Right cardiac atrium (tissue), 5 donors: ENCODE data around the gene ZSWIM5. TPM values are rescaled to one million over a fixed set of nuclear protein-coding genes. Genes with fewer than 3 reads are reported as not detected.
"Not testable (repeated sequence)": the region's sequence is repeated elsewhere in the genome, so short reads cannot be mapped to it uniquely, and the experiment has no call there.

Source experiments
- ATAC-seq, 2 donors: fragments of 200-7000 bp; cut with Tn5 transposase; one replicate each; pipeline versions ENCODE4 v1.8.0 to v1.9.1; 2020; ENCODE audit warnings: moderate library complexity in 2 of 2, mild to moderate bottlenecking in 1 of 2
- DNase-seq, 3 donors: peaks; one replicate each; pipeline ENCODE4 v3.0.0-alpha.2; 2020
- H3K27ac ChIP-seq: one replicate; pipeline ENCODE4 v1.5.1; 2013; ENCODE audit warnings: mild to moderate bottlenecking, low read length, control low read depth, moderate library complexity
- H3K27me3 ChIP-seq: one replicate; pipeline ENCODE4 v1.6.1; 2013; ENCODE audit not compliant: control insufficient read depth, insufficient read depth
- H3K4me1 ChIP-seq: one replicate; pipeline ENCODE4 v1.6.1; 2013; ENCODE audit warnings: low read length; ENCODE audit not compliant: control insufficient read depth, insufficient read depth
- H3K4me3 ChIP-seq: one replicate; pipeline ENCODE4 v1.5.1; 2013; ENCODE audit warnings: low read length, control low read depth
- H3K9me3 ChIP-seq: one replicate; pipeline ENCODE4 v1.6.1; 2013; ENCODE audit warnings: low read length; ENCODE audit not compliant: control insufficient read depth
- WGBS: extraction: QIAGEN DNeasy Blood & Tissue Kit; methylation state at CpG from one replicate; pipeline ENCODE4 v1.1.7; 2013; 5-methylcytosine and 5-hydroxymethylcytosine counted together
- intact Hi-C, 4 donors: fragments of 100-400 bp; cut with DNase I; formaldehyde crosslinking; loops; one replicate each; pipeline versions ENCODE4 v1.11.0 to v1.14.0; 2022 to 2023
- polyA plus RNA-seq: library from polyadenylated mRNA; stranded (reverse); fragments of 200-250 nt; gene quantifications from one replicate; pipeline ENCODE4 v1.2.3, GENCODE V29; 2013
- total RNA-seq, 4 donors: library from RNA; stranded (reverse); fragmentation: NEBNext Ultra II Directional; extraction: Animal tissue kit (Norgen Biotek cat#: 25700); gene quantifications; one replicate each; pipeline ENCODE4 v1.2.1, GENCODE V29; 2021
- donor health status: healthy with polysubstance abuse.
- donor health status: DM: no; HTN: yes; CAD: no.
- donor health status: DM: no; HTN: no; CAD: no.
- donor health status: DM: no; HTN: yes; CAD: no; lungs with severe emphysema.
- donor health status: DM: yes; HTN: yes; CAD: no.

ZSWIM5 gene
- total and polyA plus RNA-seq, 5 donors: 0.68 to 2.2 (median 1.8) TPM

GRCh38 chr1:45106156-45106545 is 100.3 kb downstream of the ZSWIM5 start:
- H3K4me3 ChIP-seq, H3K27me3 ChIP-seq, H3K4me1 ChIP-seq, H3K9me3 ChIP-seq, ATAC-seq, H3K27ac ChIP-seq, intact Hi-C loops: not testable (repeated sequence)
- DNase-seq: peak in 1 of 3 donors; percentile 66
- 98% methylated on average over 31 of the region's 31 CpGs for WGBS

GRCh38 chr1:45105486-45106155 is 100.8 kb downstream of the ZSWIM5 start:
- H3K9me3 ChIP-seq, H3K27me3 ChIP-seq, intact Hi-C loops, ATAC-seq, H3K27ac ChIP-seq, H3K4me1 ChIP-seq, H3K4me3 ChIP-seq: not testable (repeated sequence)
- peak in 1 of 3 donors; percentile 64 for DNase-seq
- 97% methylated on average over 43 of the region's 43 CpGs for WGBS

DNA sequence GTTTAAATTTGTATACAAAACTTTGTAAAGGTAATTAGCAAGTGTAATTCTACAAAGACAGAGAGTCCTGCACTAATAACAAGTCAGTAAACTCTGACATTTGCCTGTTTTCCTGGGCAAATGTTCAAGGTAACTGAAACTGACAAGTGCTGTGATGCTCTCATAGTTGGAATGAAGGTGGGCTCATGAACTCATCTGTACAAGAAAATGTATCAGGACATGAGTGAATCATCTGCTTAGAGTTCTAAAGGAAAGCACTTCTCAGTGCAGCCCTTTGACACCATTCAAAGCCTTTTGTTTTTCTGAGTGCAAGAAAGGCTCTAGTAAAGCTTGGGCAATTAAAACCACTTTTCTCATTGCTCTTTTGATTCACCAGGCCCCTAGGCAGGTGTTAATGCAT is 102.9 kb downstream of the ZSWIM5 start:
- H3K4me1 ChIP-seq: no peaks in the 10 kb centered on the region
- no peaks in the 10 kb centered on the region for H3K9me3 ChIP-seq
- DNase-seq (no peak), ATAC-seq (no peak)
- no peak overlapping the region for H3K27ac ChIP-seq
- intact Hi-C loops: no loop called here
- no peaks in the 10 kb centered on the region for H3K27me3 ChIP-seq
- no peak overlapping the region for H3K4me3 ChIP-seq

DNA sequence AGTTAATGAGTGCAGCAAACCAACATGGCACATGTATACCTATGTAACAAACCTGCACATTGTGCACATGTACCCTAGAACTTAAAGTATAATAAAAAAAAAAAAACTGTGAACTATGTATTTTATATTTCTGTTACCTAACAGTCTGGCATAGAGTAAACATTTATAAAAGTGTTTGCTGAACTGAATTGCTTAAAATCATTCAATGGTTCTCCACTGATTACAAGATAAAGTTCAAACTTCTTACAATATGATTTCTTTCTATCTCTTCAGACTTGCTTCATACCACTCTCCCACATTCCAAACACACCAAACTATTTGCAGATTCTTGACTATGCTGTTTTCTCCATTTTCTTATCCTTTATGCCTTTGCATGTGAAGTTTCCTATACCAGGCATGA is 104.5 kb downstream of the ZSWIM5 start:
- Histone ChIP-seq H3K27me3 (no peaks in the 10 kb centered on the region), H3K4me1 (no peaks in the 10 kb centered on the region), H3K4me3 (no peak overlapping the region), H3K27ac (no peak overlapping the region), H3K9me3 (no peaks in the 10 kb centered on the region)
- intact Hi-C loops: no loop called here
- ATAC-seq (no peak), DNase-seq (no peak)

DNA sequence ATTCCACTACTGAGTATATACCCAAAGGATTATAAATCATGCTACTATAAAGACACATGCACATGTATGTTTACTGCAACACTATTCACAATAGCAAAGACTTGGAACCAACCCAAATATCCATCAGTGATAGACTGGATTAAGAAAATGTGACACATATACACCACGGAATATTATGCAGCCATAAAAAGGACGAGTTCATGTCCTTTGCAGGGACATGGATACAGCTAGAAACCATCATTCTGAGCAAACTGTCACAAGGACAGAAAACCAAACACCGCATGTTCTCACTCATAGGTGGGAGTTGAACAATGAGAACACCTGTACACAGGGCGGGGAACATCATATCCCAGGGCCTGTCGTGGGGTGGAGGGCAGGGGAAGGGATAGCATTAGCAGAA is 104.9 kb downstream of the ZSWIM5 start:
- H3K9me3 ChIP-seq, DNase-seq, H3K27me3 ChIP-seq, intact Hi-C loops, H3K4me3 ChIP-seq, ATAC-seq, H3K27ac ChIP-seq, H3K4me1 ChIP-seq: not testable (repeated sequence)
- WGBS: 89% methylated on average over 5 of the region's 5 CpGs

DNA sequence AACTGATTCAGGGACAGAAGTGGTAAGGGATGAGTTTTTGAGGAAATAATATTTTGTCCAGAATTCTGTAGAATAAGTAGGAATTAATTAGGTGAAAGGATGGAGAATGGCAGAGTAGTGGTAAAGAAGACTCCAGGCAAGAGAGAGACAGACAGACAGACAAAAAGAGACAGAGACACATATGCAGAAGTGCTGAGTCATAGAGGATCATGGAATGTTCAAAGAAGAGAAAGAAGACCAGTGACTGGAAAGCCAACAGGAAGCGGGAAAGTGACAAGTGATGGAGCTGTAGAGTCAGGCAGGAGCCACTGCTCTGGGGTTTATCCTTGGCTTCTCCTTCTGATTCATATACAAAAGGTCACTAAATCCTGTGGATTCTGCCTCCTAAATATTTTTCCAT is 108.5 kb downstream of the ZSWIM5 start:
- no peaks in the 10 kb centered on the region for H3K27me3 ChIP-seq
- no peak overlapping the region for H3K4me3 ChIP-seq
- no peak overlapping the region for H3K27ac ChIP-seq
- H3K4me1 ChIP-seq: no peaks in the 10 kb centered on the region
- ATAC-seq (no peak), DNase-seq (no peak)
- intact Hi-C loops: no loop called here
- H3K9me3 ChIP-seq: no peaks in the 10 kb centered on the region
- WGBS: 97% methylated on average over 1 of the region's 1 CpG

DNA sequence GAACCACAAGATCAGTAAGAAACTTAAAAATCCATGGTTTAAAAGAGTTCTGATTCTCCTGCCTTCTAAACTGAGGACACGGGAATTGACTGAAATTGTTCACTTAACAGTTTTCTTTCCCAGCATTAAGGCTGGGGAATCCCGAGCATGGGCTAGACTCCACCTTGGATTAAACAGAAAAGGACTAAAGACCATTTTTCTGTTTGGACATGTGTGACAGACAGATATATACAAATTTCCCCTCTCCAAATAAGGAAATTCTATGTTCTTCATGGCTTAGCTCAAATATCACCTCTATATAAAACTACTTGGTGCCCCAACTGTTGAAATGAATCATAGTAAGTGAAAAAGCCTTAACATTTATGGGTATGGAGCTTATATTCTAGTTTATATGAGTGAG is 109.3 kb downstream of the ZSWIM5 start:
- no peaks in the 10 kb centered on the region for H3K27me3 ChIP-seq
- intact Hi-C loops: no loop called here
- H3K4me3 ChIP-seq: no peak overlapping the region
- no peak for DNase-seq
- ATAC-seq: no peak
- H3K4me1 ChIP-seq: no peaks in the 10 kb centered on the region
- H3K9me3 ChIP-seq: no peaks in the 10 kb centered on the region
- 85% methylated on average over 2 of the region's 2 CpGs for WGBS
- no peak overlapping the region for H3K27ac ChIP-seq

GRCh38 chr1:45095450-45095849 is 111.0 kb downstream of the ZSWIM5 start:
- Histone ChIP-seq H3K27me3 (no peaks in the 10 kb centered on the region), H3K9me3 (no peaks in the 10 kb centered on the region), H3K4me1 (no peaks in the 10 kb centered on the region), H3K4me3 (no peak overlapping the region), H3K27ac (no peak overlapping the region)
- ATAC-seq (no peak), DNase-seq (no peak)
- intact Hi-C loops: no loop called here
- WGBS: 86% methylated on average over 2 of the region's 2 CpGs

DNA sequence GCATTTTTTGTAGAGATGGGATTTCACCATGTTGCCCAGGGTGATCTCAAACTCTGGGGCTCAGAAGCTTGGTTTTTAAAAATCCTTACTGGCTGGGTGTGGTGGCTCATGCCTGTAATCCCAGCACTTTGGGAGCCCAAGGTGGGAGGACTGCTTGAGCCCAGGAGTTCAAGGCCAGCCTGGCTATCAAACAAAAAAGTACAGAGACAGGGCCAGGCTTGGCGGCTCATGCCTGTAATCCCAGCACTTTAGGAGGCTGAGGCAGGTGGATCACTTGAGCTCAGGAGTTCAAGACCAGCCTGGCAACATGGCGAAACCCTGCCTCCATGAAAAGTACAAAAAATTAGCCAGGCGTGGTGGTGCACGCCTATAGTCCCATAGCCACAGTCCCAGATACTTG is 112.0 kb downstream of the ZSWIM5 start:
- H3K27me3 ChIP-seq, H3K27ac ChIP-seq, ATAC-seq, intact Hi-C loops, H3K9me3 ChIP-seq, H3K4me1 ChIP-seq, H3K4me3 ChIP-seq, DNase-seq: not testable (repeated sequence)
- 98% methylated on average over 4 of the region's 4 CpGs for WGBS

DNA sequence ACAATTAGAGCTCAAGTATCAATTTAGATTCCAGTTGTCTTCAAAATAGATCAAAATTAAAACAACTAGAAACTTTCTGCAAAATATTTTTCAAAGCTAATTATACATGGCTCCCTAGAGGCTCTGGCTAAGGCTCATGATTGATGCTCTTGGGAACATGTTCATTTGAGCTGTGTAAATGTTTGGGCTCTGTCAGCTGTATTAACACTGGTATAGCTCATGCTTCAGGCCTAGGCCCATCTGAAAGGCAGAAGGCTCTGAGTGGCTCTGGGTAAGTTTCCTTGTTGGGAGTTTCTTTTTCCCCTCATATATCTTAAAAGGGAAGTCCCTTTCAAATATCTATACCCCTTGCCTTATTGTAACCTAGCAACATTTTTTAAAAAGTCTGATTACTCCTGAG is 113.1 kb downstream of the ZSWIM5 start:
- no peaks in the 10 kb centered on the region for H3K9me3 ChIP-seq
- no peak overlapping the region for H3K4me3 ChIP-seq
- DNase-seq: no peak
- no peaks in the 10 kb centered on the region for H3K4me1 ChIP-seq
- no peak for ATAC-seq
- no peaks in the 10 kb centered on the region for H3K27me3 ChIP-seq
- H3K27ac ChIP-seq: no peak overlapping the region
- intact Hi-C loops: no loop called here

- ATAC-seq: no peak
- H3K27me3 ChIP-seq: no peaks in the 10 kb centered on the region
- no peak overlapping the region for H3K27ac ChIP-seq
- H3K9me3 ChIP-seq: no peaks in the 10 kb centered on the region
- 71% methylated on average over 2 of the region's 2 CpGs for WGBS
- no peaks in the 10 kb centered on the region for H3K4me1 ChIP-seq
- intact Hi-C loops: no loop called here
- no peak overlapping the region for H3K4me3 ChIP-seq
- no peak for DNase-seq
Measured at GRCh38 chr1:45089711-45090110, 116.7 kb downstream of the ZSWIM5 start.

GRCh38 chr1:45084562-45084961 is 121.8 kb downstream of the ZSWIM5 start:
- ATAC-seq (no peak), DNase-seq (no peak)
- 96% methylated on average over 1 of the region's 1 CpG for WGBS
- no peaks in the 10 kb centered on the region for H3K9me3 ChIP-seq
- intact Hi-C loops: no loop called here
- H3K27ac ChIP-seq: no peak overlapping the region
- H3K4me3 ChIP-seq: no peak overlapping the region
- no peaks in the 10 kb centered on the region for H3K27me3 ChIP-seq
- H3K4me1 ChIP-seq: no peaks in the 10 kb centered on the region
